Stimulated activated CD4-positive, alpha-beta T cell treated with anti-CD3 and anti-CD28 coated beads, Interleukin-15, amount 100 ng/mL, for 48 hours (primary cell): ENCODE data around the gene MCC.

Experiments used
- DNase-seq, 2 donors: peaks; one replicate each; pipeline ENCODE4 v3.0.0-alpha.2; 2020; ENCODE audit warnings: low read depth in 2 of 2

Gene MCC

GRCh38 chr5:113223831-113224604, 264.2 kb downstream of the MCC start:
- DNase-seq, result no peak

GRCh38 chr5:113223315-113223714, 264.9 kb downstream of the MCC start:
- no peak for DNase-seq

- DNase-seq, result no peak
Observed at GRCh38 chr5:113221294-113222176, 266.7 kb downstream of the MCC start.

GRCh38 chr5:113219695-113220094, 268.6 kb downstream of the MCC start:
- DNase-seq, result no peak

GRCh38 chr5:113218906-113219517, 269.2 kb downstream of the MCC start:
- no peak for DNase-seq

GRCh38 chr5:113218200-113218599, 270.1 kb downstream of the MCC start:
- DNase-seq, result no peak

GRCh38 chr5:113217619-113218184, 270.6 kb downstream of the MCC start:
- no peak for DNase-seq

- no peak for DNase-seq
Observed at GRCh38 chr5:113216545-113216944, 271.7 kb downstream of the MCC start.

GRCh38 chr5:113215401-113216060, 272.7 kb downstream of the MCC start:
- no peak for DNase-seq

- no peak for DNase-seq
Observed at GRCh38 chr5:113214606-113215323, 273.5 kb downstream of the MCC start.

- no peak for DNase-seq
Observed at GRCh38 chr5:113213551-113214425, 274.5 kb downstream of the MCC start.

GRCh38 chr5:113212244-113212920, 275.9 kb downstream of the MCC start:
- no peak for DNase-seq

- DNase-seq, result no peak
Observed at GRCh38 chr5:113209498-113209897, 278.8 kb downstream of the MCC start.

- no peak for DNase-seq
Observed at GRCh38 chr5:113205807-113206206, 282.4 kb downstream of the MCC start.

GRCh38 chr5:113205323-113205722, 282.9 kb downstream of the MCC start:
- no peak for DNase-seq

- no peak for DNase-seq
Observed at GRCh38 chr5:113204525-113205161, 283.6 kb downstream of the MCC start.

GRCh38 chr5:113203916-113204315, 284.3 kb downstream of the MCC start:
- DNase-seq, result no peak

GRCh38 chr5:113202746-113203716, 285.2 kb downstream of the MCC start:
- no peak for DNase-seq
